GM12892 (cell line): ENCODE results near the gene EGFR.

Source experiments
- POLR2A ChIP-seq: IDR thresholded peaks from 2 replicates; pipeline ENCODE4 v1.6.1; 2011; ENCODE audit warnings: low read depth, low read length, control low read depth
- POLR2AphosphoS5 ChIP-seq: IDR thresholded peaks from 2 replicates; pipeline ENCODE4 v1.6.1; 2011; ENCODE audit warnings: low read depth, low read length, control low read depth
- TAF1 ChIP-seq: IDR thresholded peaks from 2 replicates; pipeline ENCODE4 v1.6.1; 2011; ENCODE audit warnings: low read depth, mild to moderate bottlenecking, control low read depth, low read length, borderline replicate concordance

GRCh38 chr7:55237156-55237893 lies 218.5 kb downstream of the EGFR start:
- TF ChIP-seq POLR2A (no peak), POLR2AphosphoS5 (no peak), TAF1 (no peak)
